Thymus (tissue), 11 donors: Measurements from ENCODE around the gene LDB3. TPM values are rescaled to one million over a fixed set of nuclear protein-coding genes. Genes with fewer than 3 reads are reported as not detected.

Experiments
- DNase-seq, 9 donors: peaks; one replicate each; pipeline ENCODE4 v3.0.0-alpha.2; 2013; ENCODE audit warnings: low spot score in 9 of 9, low read depth in 6 of 9, missing footprints in 1 of 9
- H3K27ac ChIP-seq, 2 donors: one replicate each; pipeline ENCODE4 v1.5.1; 2013; ENCODE audit warnings: control low read depth in 1 of 2, low read depth in 1 of 2, low read length in 1 of 2, mild to moderate bottlenecking in 1 of 2, moderate library complexity in 1 of 2
- H3K27me3 ChIP-seq, 2 donors: one replicate each; pipeline ENCODE4 v1.5.1; 2013; ENCODE audit warnings: low read length in 1 of 2; ENCODE audit not compliant: control insufficient read depth in 2 of 2, insufficient read depth in 1 of 2
- H3K36me3 ChIP-seq, 2 donors: one replicate each; pipeline ENCODE4 v1.5.1; 2013; ENCODE audit warnings: low read length in 1 of 2, mild to moderate bottlenecking in 1 of 2, moderate library complexity in 1 of 2; ENCODE audit not compliant: control insufficient read depth in 2 of 2, insufficient read depth in 2 of 2
- H3K4me1 ChIP-seq, 2 donors: one replicate each; pipeline ENCODE4 v1.5.1; 2013; ENCODE audit warnings: low read length in 2 of 2; ENCODE audit not compliant: control insufficient read depth in 2 of 2, insufficient read depth in 2 of 2
- H3K4me3 ChIP-seq, 2 donors: one replicate each; pipeline ENCODE4 v1.5.1; 2013; ENCODE audit warnings: low read length in 2 of 2, control low read depth in 1 of 2, mild to moderate bottlenecking in 1 of 2
- H3K9me3 ChIP-seq, 2 donors: one replicate each; pipeline ENCODE4 v1.5.1; 2013; ENCODE audit warnings: low read length in 1 of 2, mild to moderate bottlenecking in 1 of 2; ENCODE audit not compliant: control insufficient read depth in 2 of 2, insufficient read depth in 1 of 2
- WGBS: extraction: QIAGEN DNeasy Blood & Tissue Kit; methylation state at CpG from one replicate; pipeline ENCODE4 v1.1.7; 2013; 5-methylcytosine and 5-hydroxymethylcytosine counted together
- polyA plus RNA-seq: library from polyadenylated mRNA; stranded (reverse); fragments of 200-250 nt; gene quantifications from one replicate; pipeline ENCODE4 v1.2.3, GENCODE V29; 2013
- total RNA-seq: library from RNA; stranded (reverse); fragments of 120-200 nt; gene quantifications from one replicate; pipeline ENCODE4 v1.2.4, GENCODE V29; 2013
- donor health status: healthy.

Gene LDB3
- total and polyA plus RNA-seq, 2 donors = 0.38 to 2.9 TPM

DNA sequence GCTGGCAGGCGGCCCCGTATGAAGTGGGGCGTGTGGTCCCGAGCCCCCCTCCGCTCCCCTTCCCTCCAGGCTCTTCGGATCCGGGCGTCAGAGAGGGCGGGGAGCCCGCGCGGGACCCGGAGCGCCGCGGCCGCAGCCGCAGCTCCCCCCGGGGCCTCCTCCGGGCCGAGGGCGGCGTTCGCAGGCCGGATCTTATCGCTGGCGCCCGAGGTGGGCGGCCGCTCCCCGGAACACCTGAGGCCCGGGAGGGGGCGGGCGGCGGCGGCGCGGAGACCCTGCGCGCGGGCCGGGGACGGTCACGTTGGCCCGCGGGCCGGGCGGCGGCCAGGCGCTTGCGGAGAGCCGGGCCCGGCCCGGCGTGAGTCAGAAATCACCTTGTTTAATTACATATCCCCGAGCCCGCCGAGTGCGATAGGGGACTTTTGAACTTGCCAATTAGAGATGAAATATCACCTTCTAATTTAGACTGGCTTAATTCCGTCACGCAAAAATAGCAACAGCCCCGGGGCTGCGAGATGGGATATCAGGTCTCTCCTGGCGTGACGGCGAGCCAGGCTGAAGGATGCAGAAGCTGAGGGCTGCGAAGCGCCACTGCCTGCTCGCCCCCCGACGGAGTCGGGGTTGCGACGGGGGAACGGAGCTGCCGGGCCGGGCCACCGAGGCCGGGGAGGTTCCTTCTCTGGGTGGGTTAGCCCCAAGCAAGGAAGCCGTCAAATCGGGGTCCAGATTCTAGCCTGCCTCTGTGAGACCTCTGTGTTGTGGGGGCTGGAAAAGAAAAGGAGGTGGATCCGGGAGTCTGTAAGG, 43.4 kb downstream of the LDB3 start:
- DNase-seq = peak in 6 of 9 donors; percentile 17 to 60 (median 27)
- peaks cover 0 to 18% of the 10 kb centered on the region in 2 donors for H3K27me3 ChIP-seq
- peak overlapping the region; percentile 49 to 85 for H3K4me3 ChIP-seq
- 1% methylated on average over 82 of the region's 82 CpGs for WGBS
- H3K9me3 ChIP-seq = peaks cover 0 to 7% of the 10 kb centered on the region in 2 donors
- H3K4me1 ChIP-seq = peaks cover 0 to 12% of the 10 kb centered on the region in 2 donors
- peak overlapping the region; percentile 58 to 88 for H3K27ac ChIP-seq
- no peaks in the 10 kb centered on the region for H3K36me3 ChIP-seq

GRCh38 chr10:86712317-86712707, 44.0 kb downstream of the LDB3 start:
- H3K4me3 ChIP-seq = peak overlapping the region; percentile 49 to 85
- DNase-seq = no peak

GRCh38 chr10:86715156-86715795, 47.0 kb downstream of the LDB3 start:
- no peaks in the 10 kb centered on the region for H3K36me3 ChIP-seq
- no peak overlapping the region for H3K4me3 ChIP-seq
- no peak overlapping the region for H3K27ac ChIP-seq
- peaks cover 0 to 12% of the 10 kb centered on the region in 2 donors for H3K4me1 ChIP-seq
- H3K9me3 ChIP-seq = peaks cover 0 to 7% of the 10 kb centered on the region in 2 donors
- no peak for DNase-seq
- H3K27me3 ChIP-seq = peaks cover 0 to 18% of the 10 kb centered on the region in 2 donors
- 75% methylated on average over 6 of the region's 6 CpGs for WGBS

More at GRCh38 chr10:86712317-86712707, 44.0 kb downstream of the LDB3 start:
- Histone ChIP-seq H3K27me3 (peaks cover 0 to 18% of the 10 kb centered on the region in 2 donors), H3K9me3 (peaks cover 0 to 7% of the 10 kb centered on the region in 2 donors), H3K27ac (peak overlapping the region in 1 of 2 donors; percentile 58), H3K4me1 (peaks cover 0 to 12% of the 10 kb centered on the region in 2 donors), H3K36me3 (no peaks in the 10 kb centered on the region)
- 72% methylated on average over 9 of the region's 9 CpGs for WGBS

GRCh38 chr10:86715836-86716235, 47.5 kb downstream of the LDB3 start:
- H3K27ac ChIP-seq = no peak overlapping the region
- H3K36me3 ChIP-seq = no peaks in the 10 kb centered on the region
- no peak overlapping the region for H3K4me3 ChIP-seq
- H3K27me3 ChIP-seq = peaks cover 0 to 16% of the 10 kb centered on the region in 2 donors
- 95% methylated on average over 5 of the region's 5 CpGs for WGBS
- no peak for DNase-seq
- peaks cover 0 to 1% of the 10 kb centered on the region in 2 donors for H3K9me3 ChIP-seq
- H3K4me1 ChIP-seq = peaks cover 0 to 9% of the 10 kb centered on the region in 2 donors

GRCh38 chr10:86716466-86716865, 48.2 kb downstream of the LDB3 start:
- H3K9me3 ChIP-seq = no peaks in the 10 kb centered on the region
- no peak overlapping the region for H3K4me3 ChIP-seq
- peaks cover 0 to 18% of the 10 kb centered on the region in 2 donors for H3K27me3 ChIP-seq
- DNase-seq = no peak
- H3K36me3 ChIP-seq = no peaks in the 10 kb centered on the region
- WGBS = 98% methylated on average over 13 of the region's 13 CpGs
- peaks cover 0 to 7% of the 10 kb centered on the region in 2 donors for H3K4me1 ChIP-seq
- no peak overlapping the region for H3K27ac ChIP-seq

DNA sequence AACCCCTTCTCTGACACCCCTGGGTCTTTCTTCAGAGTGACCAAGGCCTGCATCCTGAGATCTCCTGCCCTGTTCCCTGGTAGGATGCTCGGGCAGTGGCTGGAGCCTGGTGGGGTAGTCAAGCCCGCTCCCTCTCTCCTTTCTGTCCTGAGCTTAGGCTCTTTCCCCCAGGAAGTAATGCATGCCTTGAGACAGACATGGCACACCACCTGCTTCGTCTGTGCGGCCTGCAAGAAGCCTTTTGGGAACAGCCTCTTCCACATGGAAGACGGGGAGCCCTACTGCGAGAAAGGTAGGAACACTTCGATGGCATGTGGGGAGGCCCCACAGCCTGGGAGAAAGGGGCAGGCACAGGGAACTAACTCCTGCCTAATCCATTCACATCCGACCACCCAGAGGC, 50.2 kb downstream of the LDB3 start:
- H3K4me1 ChIP-seq = no peaks in the 10 kb centered on the region
- no peak overlapping the region for H3K4me3 ChIP-seq
- 97% methylated on average over 8 of the region's 8 CpGs for WGBS
- H3K27ac ChIP-seq = no peak overlapping the region
- no peaks in the 10 kb centered on the region for H3K36me3 ChIP-seq
- H3K27me3 ChIP-seq = peaks cover 0 to 5% of the 10 kb centered on the region in 2 donors
- DNase-seq = no peak
- H3K9me3 ChIP-seq = no peaks in the 10 kb centered on the region

- H3K4me3 ChIP-seq = no peak overlapping the region
- H3K27ac ChIP-seq = no peak overlapping the region
- no peaks in the 10 kb centered on the region for H3K9me3 ChIP-seq
- H3K27me3 ChIP-seq = peaks cover 0 to 5% of the 10 kb centered on the region in 2 donors
- DNase-seq = no peak
- no peaks in the 10 kb centered on the region for H3K4me1 ChIP-seq
- H3K36me3 ChIP-seq = no peaks in the 10 kb centered on the region
- 94% methylated on average over 5 of the region's 5 CpGs for WGBS
Observed at GRCh38 chr10:86721232-86721631, 52.9 kb downstream of the LDB3 start.

DNA sequence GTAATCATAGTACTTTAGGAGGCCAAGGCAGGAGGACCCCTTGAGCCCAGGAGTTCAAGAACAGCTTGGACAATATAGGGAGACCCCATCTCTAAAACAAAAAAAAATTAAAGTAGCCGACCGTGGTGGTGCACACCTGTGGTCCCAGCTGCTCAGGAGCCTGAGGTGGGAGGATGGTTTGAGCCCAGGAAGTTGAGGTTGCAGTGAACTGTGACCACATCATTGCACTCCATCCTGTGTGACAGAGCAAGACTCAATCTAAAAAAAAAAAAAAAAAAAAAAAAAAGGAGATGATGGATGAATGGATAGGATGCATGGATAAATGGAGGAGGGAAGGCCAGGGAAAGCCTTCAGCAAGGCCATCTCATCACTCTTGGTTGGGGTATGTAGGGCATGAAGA, 54.7 kb downstream of the LDB3 start:
- Histone ChIP-seq H3K9me3 (no peaks in the 10 kb centered on the region), H3K4me3 (no peak overlapping the region), H3K36me3 (no peaks in the 10 kb centered on the region), H3K27me3 (peaks cover 0 to 5% of the 10 kb centered on the region in 2 donors), H3K4me1 (no peaks in the 10 kb centered on the region), H3K27ac (no peak overlapping the region)
- DNase-seq = no peak
- 31% methylated on average over 2 of the region's 2 CpGs for WGBS

DNA sequence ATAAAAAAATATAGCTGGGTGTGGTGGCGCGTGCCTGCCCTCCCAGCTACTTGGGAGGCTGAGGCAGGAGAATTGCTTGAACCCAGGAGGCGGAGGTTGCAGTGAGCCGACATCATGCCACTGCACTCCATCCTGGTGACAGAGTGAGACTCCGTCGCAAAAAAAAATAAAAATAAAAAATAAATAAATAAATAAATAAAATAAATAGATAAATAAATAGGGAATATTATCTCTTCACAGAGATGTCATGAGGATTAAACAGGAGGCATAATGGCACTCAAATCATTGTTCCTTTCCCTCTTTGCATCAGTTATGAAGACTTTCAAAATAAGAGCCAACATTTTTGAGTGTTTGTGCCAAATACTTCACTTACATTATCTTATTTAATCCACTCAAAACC, 56.1 kb downstream of the LDB3 start:
- Histone ChIP-seq H3K4me3 (no peak overlapping the region), H3K4me1 (no peaks in the 10 kb centered on the region)
- 98% methylated on average over 6 of the region's 6 CpGs for WGBS

More for the DNA sequence above, 56.1 kb downstream of the LDB3 start:
- no peaks in the 10 kb centered on the region for H3K36me3 ChIP-seq
- no peak overlapping the region for H3K27ac ChIP-seq
- H3K9me3 ChIP-seq = no peaks in the 10 kb centered on the region
- peaks cover 0 to 5% of the 10 kb centered on the region in 2 donors for H3K27me3 ChIP-seq
- DNase-seq = no peak
